HG03097 (cell line): ENCODE data around the gene DNAJC11.
"Not testable (repeated sequence)": the region's sequence is repeated elsewhere in the genome, so short reads cannot be mapped to it uniquely, and the experiment has no call there.

Experiments used
- ATAC-seq: cut with Tn5 transposase; IDR thresholded peaks from one replicate; pipeline ENCODE4 v1.9.1; 2021; ENCODE audit not compliant: unreplicated experiment, low FRiP score

Gene DNAJC11

GRCh38 chr1:6699915-6700314 is 1.7 kb downstream of the DNAJC11 start:
- ATAC-seq = not testable (repeated sequence)

GRCh38 chr1:6695868-6696267 is 5.7 kb downstream of the DNAJC11 start:
- no peak for ATAC-seq

DNA sequence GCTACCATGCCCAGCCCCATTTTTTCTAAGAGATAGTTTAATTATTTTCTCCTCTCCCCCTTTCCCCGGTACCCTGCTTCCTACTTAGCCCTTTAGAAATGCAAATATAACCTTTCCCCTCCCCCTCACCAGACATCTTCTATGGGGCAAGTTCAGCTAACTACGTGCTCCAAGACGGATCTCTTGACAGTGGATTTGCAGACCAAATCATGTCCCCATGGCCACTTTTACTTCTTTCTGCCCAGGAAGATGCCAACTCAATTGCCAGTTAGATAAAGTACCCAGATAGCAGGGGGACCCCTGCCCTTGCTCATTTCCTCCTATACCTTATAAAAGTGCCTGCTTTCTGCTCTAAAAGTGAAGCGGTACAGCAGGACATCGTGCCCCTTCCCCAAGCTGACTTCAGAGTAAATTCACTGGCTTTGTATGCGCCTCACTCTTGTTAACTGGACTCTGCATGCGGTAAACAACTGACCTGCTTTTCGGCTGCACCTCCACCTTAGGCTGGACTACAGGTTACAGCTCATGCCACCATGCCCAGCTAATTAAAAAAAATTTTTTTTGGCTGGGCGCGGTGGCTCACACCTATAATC is 7.4 kb downstream of the DNAJC11 start:
- ATAC-seq = no peak

DNA sequence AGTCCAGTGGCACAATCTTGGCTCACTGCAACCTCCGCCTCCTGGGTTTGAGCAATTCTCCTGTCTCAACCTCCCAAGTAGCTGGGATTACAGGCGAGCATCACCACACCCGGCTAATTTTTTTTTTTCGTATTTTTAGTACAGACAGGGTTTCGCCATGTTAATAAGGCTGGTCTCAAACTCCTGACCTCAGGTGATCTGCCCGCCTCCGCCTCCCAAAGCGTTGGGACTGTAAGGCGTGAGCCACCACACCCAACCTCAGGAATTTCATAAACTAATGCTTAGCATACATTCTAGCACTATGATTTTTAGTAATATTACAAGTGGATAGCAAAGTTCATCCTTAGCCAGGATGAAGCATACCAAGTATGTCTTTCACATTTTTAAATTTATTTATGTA is 8.7 kb downstream of the DNAJC11 start:
- ATAC-seq = no peak

GRCh38 chr1:6691507-6691906 is 10.1 kb downstream of the DNAJC11 start:
- ATAC-seq = no peak

DNA sequence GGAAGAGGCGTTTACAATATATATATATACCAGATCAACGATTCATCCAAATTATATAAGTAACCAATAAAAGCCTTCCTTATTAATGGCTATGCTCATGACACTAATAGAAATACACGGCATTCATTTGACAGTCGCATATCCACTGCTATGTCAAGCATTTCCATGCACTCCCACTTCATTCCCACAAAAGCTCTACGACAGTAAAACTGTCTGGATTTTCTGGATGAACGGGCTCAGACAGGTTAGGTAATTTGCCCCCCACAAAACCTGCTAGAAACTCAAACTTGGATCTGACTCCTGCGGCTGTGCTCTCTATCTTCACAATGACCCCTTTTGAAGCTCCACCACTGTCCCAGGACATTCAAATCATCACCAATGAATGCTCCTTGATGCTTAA is 11.4 kb downstream of the DNAJC11 start:
- ATAC-seq = no peak

- ATAC-seq = no peak
These were observed 12.9 kb downstream of the DNAJC11 start for GRCh38 chr1:6688757-6689156.

- ATAC-seq = no peak
These were observed 13.6 kb downstream of the DNAJC11 start for GRCh38 chr1:6688001-6688400.

DNA sequence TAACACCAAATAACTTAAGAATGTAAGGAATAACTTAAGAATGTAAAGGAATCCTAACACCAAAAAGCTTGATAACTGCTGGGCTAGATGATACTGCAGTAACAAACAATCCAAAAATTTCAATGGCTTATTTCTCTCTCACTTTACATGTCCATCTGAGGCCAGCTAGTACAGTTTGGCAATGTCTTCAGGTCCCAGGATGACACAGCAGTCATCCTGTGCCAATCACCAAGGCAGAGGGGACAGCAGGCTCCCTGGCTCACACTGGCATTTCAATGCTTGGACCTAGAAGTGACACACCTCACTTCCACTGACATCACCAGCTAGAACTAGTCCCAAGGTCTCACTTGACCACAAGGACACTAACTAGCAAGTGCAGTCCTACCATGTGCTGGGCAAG is 15.3 kb downstream of the DNAJC11 start:
- ATAC-seq = no peak

- no peak for ATAC-seq
These were observed 16.2 kb downstream of the DNAJC11 start for GRCh38 chr1:6685381-6685780.

- ATAC-seq = no peak
These were observed 18.2 kb downstream of the DNAJC11 start for GRCh38 chr1:6683434-6683833.

GRCh38 chr1:6675941-6676340 is 25.7 kb downstream of the DNAJC11 start:
- no peak for ATAC-seq

- ATAC-seq = no peak
These were observed 26.8 kb downstream of the DNAJC11 start for GRCh38 chr1:6674771-6675170.

DNA sequence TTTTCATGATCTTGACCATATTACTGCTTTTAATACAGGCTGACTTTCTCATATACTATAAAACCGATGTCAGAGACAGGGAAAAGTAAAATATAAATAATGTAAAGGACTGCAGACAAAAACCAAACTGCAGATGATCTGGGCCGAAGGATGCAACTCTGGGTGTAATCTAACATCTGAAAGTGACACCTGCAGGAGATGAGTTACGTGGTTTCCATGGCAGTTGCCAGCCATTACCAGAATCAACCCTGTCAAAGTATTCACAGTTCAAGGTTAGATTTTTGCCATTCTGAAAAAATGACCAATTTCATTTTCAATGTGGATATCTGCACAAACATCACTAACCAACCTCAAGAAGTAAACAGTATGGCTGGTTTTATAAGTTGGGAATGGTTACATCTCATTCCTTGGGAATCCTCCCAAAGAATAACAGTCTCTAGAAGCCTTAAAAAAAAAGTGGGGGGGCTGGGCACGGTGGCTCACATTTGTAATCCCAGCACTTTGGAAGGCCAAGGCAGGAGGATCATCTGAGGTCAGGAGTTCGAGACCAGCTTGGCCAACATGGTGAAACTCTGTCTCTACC is 27.7 kb downstream of the DNAJC11 start:
- no peak for ATAC-seq

DNA sequence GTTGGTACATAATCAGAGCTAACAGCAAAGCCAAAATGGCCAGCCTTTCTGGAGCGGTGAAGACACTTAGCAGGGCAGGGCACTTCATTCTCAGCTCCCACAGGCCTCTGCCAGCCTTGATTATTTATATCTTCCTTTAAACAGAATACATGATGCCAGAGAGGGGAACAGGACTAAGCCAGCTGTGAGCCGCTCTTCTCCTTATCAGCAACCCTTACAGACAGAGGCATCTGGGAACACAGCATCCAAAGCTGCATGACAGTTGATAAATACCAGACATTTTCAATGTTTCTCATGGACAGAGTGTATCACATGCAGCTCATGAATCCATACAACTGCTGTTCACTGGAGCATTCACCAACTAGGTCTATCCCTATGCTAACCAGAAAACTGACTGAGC is 29.1 kb downstream of the DNAJC11 start:
- ATAC-seq = no peak

- no peak for ATAC-seq
These were observed 33.1 kb downstream of the DNAJC11 start for GRCh38 chr1:6668503-6668902.

GRCh38 chr1:6667139-6667538 is 34.5 kb downstream of the DNAJC11 start:
- ATAC-seq = no peak

- ATAC-seq = no peak
These were observed 34.9 kb downstream of the DNAJC11 start for GRCh38 chr1:6666696-6667095.

DNA sequence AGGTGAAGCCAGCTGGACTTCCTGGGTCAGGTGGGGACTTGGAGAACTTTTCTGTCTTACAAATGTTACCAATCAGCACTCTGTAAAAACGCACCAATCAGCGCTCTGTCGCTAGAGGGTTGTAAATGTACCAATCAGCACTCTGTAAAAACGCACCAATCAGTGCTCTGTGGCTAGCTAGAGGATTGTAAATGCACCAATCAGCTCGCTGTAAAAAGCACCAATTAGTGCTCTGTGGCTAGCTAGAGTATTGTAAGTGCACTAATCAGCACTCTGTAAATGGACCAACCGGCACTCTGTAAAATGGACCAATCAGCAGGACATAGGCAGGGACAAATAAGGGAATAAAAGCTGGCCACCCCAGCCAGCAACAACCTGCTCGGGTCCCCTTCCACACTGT is 39.1 kb downstream of the DNAJC11 start:
- ATAC-seq = not testable (repeated sequence)

DNA sequence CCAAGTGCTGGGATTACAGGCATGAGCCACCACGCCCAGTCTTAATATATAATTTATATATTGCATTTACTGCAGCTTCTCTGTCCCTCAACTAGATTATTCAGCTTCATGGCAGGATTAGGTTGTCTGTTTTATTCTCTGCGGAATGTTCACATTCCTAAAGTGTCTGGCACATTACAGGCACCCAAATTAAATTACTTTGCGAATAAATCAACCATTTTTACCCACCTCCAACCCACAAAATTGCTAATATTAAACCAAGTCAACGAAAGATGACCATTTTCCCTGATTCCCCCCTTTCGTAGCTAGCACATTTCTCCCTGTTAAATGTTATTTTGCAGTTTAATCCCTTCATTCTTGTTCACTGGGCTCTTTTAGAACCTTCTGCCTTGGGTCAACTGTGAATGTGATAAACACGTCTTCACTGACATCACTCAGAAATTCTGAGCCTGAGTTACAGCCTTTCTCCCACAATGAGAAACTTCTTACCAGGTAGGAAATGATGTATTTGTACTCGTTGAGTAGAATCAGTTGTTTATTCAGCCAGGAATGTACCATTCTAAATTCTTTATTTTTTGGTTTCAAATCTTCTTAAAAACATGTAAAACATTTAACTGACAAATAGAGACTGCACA is 41.1 kb downstream of the DNAJC11 start:
- no peak for ATAC-seq

DNA sequence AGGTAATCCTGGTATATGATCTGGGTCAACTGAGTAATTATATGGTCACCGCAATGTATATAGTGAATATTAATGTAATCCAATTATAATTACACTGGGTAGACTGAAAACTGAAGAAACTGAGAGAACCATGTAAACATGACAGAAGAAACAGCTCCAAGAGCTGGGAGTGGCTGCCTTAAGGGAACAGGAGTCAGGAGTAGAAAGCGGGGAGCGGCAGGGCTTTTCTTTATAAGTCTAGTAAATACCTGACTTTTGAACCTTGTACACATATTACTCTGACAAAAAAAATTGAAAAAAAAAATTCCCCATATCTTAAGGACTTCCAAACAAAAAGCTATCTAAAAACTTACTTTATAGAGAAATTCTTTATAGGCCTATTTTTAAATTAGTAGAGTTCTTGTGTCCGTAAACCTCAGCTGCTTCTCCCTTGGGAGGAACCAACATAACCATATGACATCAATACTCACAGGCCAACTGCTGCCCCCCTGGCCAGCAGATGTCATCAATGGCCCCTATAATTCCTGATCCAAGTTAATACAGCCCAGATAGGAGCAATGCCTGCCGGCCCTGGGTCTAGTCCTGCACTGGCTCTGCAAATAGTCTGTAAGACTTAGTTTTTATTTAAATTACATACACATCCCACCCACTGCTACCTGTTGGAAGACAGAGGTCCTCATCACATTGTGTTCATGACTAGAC is 43.1 kb downstream of the DNAJC11 start:
- ATAC-seq = no peak

DNA sequence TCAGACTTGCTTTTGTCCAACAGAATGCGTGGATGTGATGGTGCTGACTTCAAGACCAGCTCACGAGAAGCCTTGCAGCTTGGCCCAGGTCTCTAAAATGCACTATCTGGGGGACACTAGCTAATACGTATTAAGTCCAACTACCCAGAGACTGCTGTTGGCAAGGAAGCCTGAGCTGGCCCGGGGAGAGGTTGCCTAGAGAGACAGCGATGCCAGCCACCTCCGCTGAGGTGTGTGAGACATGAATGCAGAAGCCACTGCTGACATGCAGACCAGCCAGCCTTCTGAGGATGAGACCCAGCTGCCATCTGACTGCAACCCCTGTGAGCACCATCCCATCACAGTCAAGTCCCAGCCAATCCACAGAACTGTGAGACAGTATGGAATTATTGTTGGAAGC is 44.5 kb downstream of the DNAJC11 start:
- no peak for ATAC-seq
